IMR-90 (cell line): ENCODE data around the gene KRTAP4-8. TPM values are rescaled to one million over a fixed set of nuclear protein-coding genes. Genes with fewer than 3 reads are reported as not detected.
"Not testable (repeated sequence)": the region's sequence is repeated elsewhere in the genome, so short reads cannot be mapped to it uniquely, and the experiment has no call there.

ENCODE experiments used
- ATAC-seq: fragments of 200-7000 bp; cut with Tn5 transposase; 2 replicates; pipeline ENCODE4 v1.9.1; 2020; ENCODE audit warnings: low read depth, mild to moderate bottlenecking, moderate library complexity
- BruUV-seq: library from RNA; stranded (reverse); fragments of 400-500 nt; replicated peaks from 2 replicates; lab custom pipeline; 2021; lab: Mats Ljungman, UMichigan
- CTCF ChIA-PET: fragments of 300-600 bp; formaldehyde crosslinking; extraction: SDS; loops from one replicate; lab custom pipeline; 2021; ENCODE audit warnings: antibody characterized with exemption; lab: Yijun Ruan, JAX
- POLR2A ChIA-PET: fragments of 300-600 bp; sonication (Branson Sonifier 250); formaldehyde crosslinking; loops from one replicate; lab custom pipeline; 2022; ENCODE audit warnings: antibody characterized with exemption; ENCODE audit not compliant: unreplicated experiment; lab: Charles Lee
- DNase-seq: peaks from one replicate; pipeline ENCODE4 v3.0.0; 2013
- H2AFZ ChIP-seq: replicated peaks from 2 replicates; pipeline ENCODE3; 2013; ENCODE audit warnings: low read length, mild to moderate bottlenecking; ENCODE audit not compliant: poor library complexity
- H2AK5ac ChIP-seq: 2 replicates; pipeline ENCODE4 v1.6.1; 2013; ENCODE audit warnings: low read depth, low read length, inconsistent platforms
- H2AK9ac ChIP-seq: replicated peaks from 2 replicates; pipeline ENCODE3; 2013; ENCODE audit warnings: mild to moderate bottlenecking, low read depth, low read length, moderate library complexity; ENCODE audit not compliant: poor library complexity
- H2BK120ac ChIP-seq: 2 replicates; pipeline ENCODE4 v1.6.1; 2013; ENCODE audit warnings: low read depth, low read length, inconsistent platforms
- H2BK15ac ChIP-seq: 3 replicates; pipeline ENCODE4 v1.6.1; 2013; ENCODE audit warnings: low read depth, low read length, inconsistent platforms
- H2BK20ac ChIP-seq: 2 replicates; pipeline ENCODE4 v1.6.1; 2013; ENCODE audit warnings: low read depth, mild to moderate bottlenecking, inconsistent platforms, low read length, moderate library complexity
- H2BK5ac ChIP-seq: 2 replicates; pipeline ENCODE4 v1.6.1; 2013; ENCODE audit warnings: mild to moderate bottlenecking, low read depth, low read length, inconsistent platforms; ENCODE audit not compliant: poor library complexity, severe bottlenecking
- H3K14ac ChIP-seq: replicated peaks from 2 replicates; pipeline ENCODE4 v1.6.1; 2013; ENCODE audit warnings: low read depth, low read length, inconsistent platforms
- H3K18ac ChIP-seq: 2 replicates; pipeline ENCODE4 v1.6.1; 2013; ENCODE audit warnings: low read depth, low read length, control low read depth
- H3K23ac ChIP-seq: 2 replicates; pipeline ENCODE4 v1.6.1; 2013; ENCODE audit warnings: low read depth, low read length, inconsistent platforms
- H3K27ac ChIP-seq: 2 replicates; pipeline ENCODE4 v1.5.1; 2013; ENCODE audit warnings: mild to moderate bottlenecking, control low read depth, low read length; ENCODE audit not compliant: insufficient read depth
- H3K27me3 ChIP-seq: 2 replicates; pipeline ENCODE4 v1.6.1; 2013; ENCODE audit warnings: low read length; ENCODE audit not compliant: control insufficient read depth, insufficient read depth
- H3K36me3 ChIP-seq: 2 replicates; pipeline ENCODE4 v1.6.1; 2013; ENCODE audit warnings: low read length, mixed read lengths; ENCODE audit not compliant: control insufficient read depth, insufficient read depth
- H3K4ac ChIP-seq: 2 replicates; pipeline ENCODE4 v1.6.1; 2013; ENCODE audit warnings: low read depth, low read length, inconsistent platforms
- H3K4me1 ChIP-seq: 2 replicates; pipeline ENCODE4 v1.6.1; 2013; ENCODE audit warnings: low read length, mixed read lengths; ENCODE audit not compliant: control insufficient read depth, insufficient read depth
- H3K4me2 ChIP-seq: 2 replicates; pipeline ENCODE4 v1.6.1; 2013; ENCODE audit warnings: low read depth, mild to moderate bottlenecking, control low read depth, low read length, moderate library complexity
- H3K4me3 ChIP-seq: 2 replicates; pipeline ENCODE4 v1.5.1; 2013; ENCODE audit warnings: low read depth, mild to moderate bottlenecking, control low read depth, low read length, moderate library complexity; ENCODE audit not compliant: insufficient read depth
- H3K56ac ChIP-seq: 2 replicates; pipeline ENCODE4 v1.6.1; 2013; ENCODE audit warnings: low read length, inconsistent platforms; ENCODE audit not compliant: insufficient read depth; ENCODE audit errors: extremely low read depth
- H3K79me1 ChIP-seq, 2 experiments: 2 replicates each; pipeline ENCODE4 v1.6.1; 2013; ENCODE audit warnings: low read length in 2 of 2, inconsistent platforms in 1 of 2, low read depth in 1 of 2
- H3K9ac ChIP-seq: 2 replicates; pipeline ENCODE4 v1.6.1; 2013; ENCODE audit warnings: low read depth, low read length, control low read depth
- H3K9me1 ChIP-seq: 2 replicates; pipeline ENCODE4 v1.6.1; 2013; ENCODE audit warnings: low read length, inconsistent platforms; ENCODE audit not compliant: insufficient read depth
- H3K9me3 ChIP-seq: 2 replicates; pipeline ENCODE4 v1.6.1; 2013; ENCODE audit warnings: low read length; ENCODE audit not compliant: control insufficient read depth, insufficient read depth
- H4K20me1 ChIP-seq: 2 replicates; pipeline ENCODE4 v1.6.1; 2013; ENCODE audit warnings: low read length, inconsistent platforms; ENCODE audit not compliant: insufficient read depth
- H4K5ac ChIP-seq: 2 replicates; pipeline ENCODE4 v1.6.1; 2013; ENCODE audit warnings: mild to moderate bottlenecking, low read depth, low read length, control low read depth
- H4K8ac ChIP-seq, 2 experiments: 2 replicates each; pipeline ENCODE4 v1.6.1; 2013; ENCODE audit warnings: low read depth in 2 of 2, low read length in 2 of 2, control low read depth in 1 of 2, inconsistent platforms in 1 of 2
- H4K91ac ChIP-seq: 2 replicates; pipeline ENCODE4 v1.6.1; 2013; ENCODE audit warnings: low read depth, low read length, inconsistent platforms; ENCODE audit not compliant: insufficient read depth
- WGBS, 2 experiments: methylation state at CpG; one replicate each; pipeline versions ENCODE4 v1.1.5 to v1.1.7; 2013; ENCODE audit warnings: missing lambda C conversion rate in 2 of 2; ENCODE audit not compliant: insufficient read length in 1 of 2; ENCODE audit errors: extremely low coverage in 2 of 2; 5-methylcytosine and 5-hydroxymethylcytosine counted together
- dilution Hi-C: fragments of 300-500 bp; cut with HindIII; formaldehyde crosslinking; loops from one replicate; pipeline ENCODE4 v1.14.3; 2018; ENCODE audit warnings: low sequenced_read_pairs; ENCODE audit not compliant: unreplicated experiment
- in situ Hi-C: fragments of 300-500 bp; cut with MboI; formaldehyde crosslinking; loops from 3 replicates; pipeline ENCODE4 v1.14.3; 2019; ENCODE audit warnings: low sequenced_read_pairs, inconsistent platforms, mixed read lengths
- intact Hi-C: fragments of 100-400 bp; cut with micrococcal nuclease; formaldehyde crosslinking; loops from 2 replicates; pipeline ENCODE4 v1.10.0; 2022
- polyA plus RNA-seq, 3 experiments: library from polyadenylated mRNA; depleted of rRNA; stranded (reverse); fragments of >200 nt; gene quantifications; 2 replicates each; pipeline ENCODE4 v1.2.3, GENCODE V29; 2012; ENCODE audit warnings: low replicate concordance in 1 of 3
- total RNA-seq: library from RNA; depleted of rRNA; stranded (reverse); fragments of >200 nt; gene quantifications from 2 replicates; pipeline ENCODE4 v1.2.3, GENCODE V29; 2012

KRTAP4-8 gene
- total and polyA plus RNA-seq, 2 of the 4 experiments (the other 2 are of a cell fraction), result not detected

DNA sequence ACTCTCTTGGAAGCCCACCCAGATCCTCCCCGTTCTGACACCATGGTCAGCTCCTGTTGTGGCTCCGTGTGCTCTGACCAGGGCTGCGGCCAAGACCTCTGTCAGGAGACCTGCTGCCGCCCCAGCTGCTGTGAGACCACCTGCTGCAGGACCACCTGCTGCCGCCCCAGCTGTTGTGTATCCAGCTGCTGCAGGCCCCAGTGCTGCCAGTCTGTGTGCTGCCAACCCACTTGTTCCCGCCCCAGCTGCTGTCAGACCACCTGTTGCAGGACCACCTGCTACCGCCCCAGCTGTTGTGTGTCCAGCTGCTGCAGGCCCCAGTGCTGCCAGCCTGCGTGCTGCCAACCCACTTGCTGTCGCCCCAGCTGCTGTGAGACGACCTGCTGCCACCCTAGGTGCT, 7.4 kb upstream of the KRTAP4-8 start, which contains the start of gene KRTAP4-9:
Gene KRTAP4-9 (plus strand): TSS at position 43 of the 400 bp plus-strand sequence. CDS start 0 bp downstream, at position 43.
- ATAC-seq, in situ Hi-C loops, H3K23ac ChIP-seq, H4K20me1 ChIP-seq, H3K9me1 ChIP-seq, H2AK9ac ChIP-seq, dilution Hi-C loops, CTCF ChIA-PET, BruUV-seq, intact Hi-C loops, H3K36me3 ChIP-seq, POLR2A ChIA-PET, H3K27me3 ChIP-seq, H3K4me2 ChIP-seq, DNase-seq, H2AFZ ChIP-seq, H3K9ac ChIP-seq, H3K9me3 ChIP-seq, H3K79me1 ChIP-seq, H3K4me3 ChIP-seq, H3K4me1 ChIP-seq: not testable (repeated sequence)
- WGBS, 2 experiments, result 88% methylated on average over 6 of the region's 10 CpGs; no CpG with 5 or more reads in 1 of the 2 experiments
- H3K56ac ChIP-seq, result peak within 1 kb of the TSS; percentile 41
- peak within 1 kb of the TSS; percentile 89; the same call in 1 of the 2 replicates for H3K18ac ChIP-seq
- H3K4ac ChIP-seq, result peak within 1 kb of the TSS; percentile 89
- peak within 1 kb of the TSS; percentile 85 for H3K14ac ChIP-seq
- H4K5ac ChIP-seq, result peak within 1 kb of the TSS; percentile 23; the same call in 1 of the 2 replicates
- H2AK5ac ChIP-seq, result peak within 1 kb of the TSS; percentile 95
- H4K8ac ChIP-seq, result peak within 1 kb of the TSS; percentile 85 to 95
- peak within 1 kb of the TSS; percentile 98 for H2BK20ac ChIP-seq
- peak within 1 kb of the TSS; percentile 94 for H4K91ac ChIP-seq
- H2BK5ac ChIP-seq, result peak within 1 kb of the TSS; percentile 98
- peak within 1 kb of the TSS; percentile 51; the same call in 1 of the 2 replicates for H3K27ac ChIP-seq
- H2BK120ac ChIP-seq, result peak within 1 kb of the TSS; percentile 97
- peak within 1 kb of the TSS; percentile 92; the same call in 2 of the 3 replicates for H2BK15ac ChIP-seq
